Peyer's patch (tissue), 4 donors: ENCODE measurements around the gene PCDHGA10.

Source experiments
- CTCF ChIP-seq, 6 experiments: fragments of 450-650 bp in 4 of 6; fragments of 200-600 bp in 2 of 6; sonication (generic) in 1 of 6; IDR thresholded peaks; one replicate each; pipeline ENCODE4 v1.5.1; 2017 to 2019; ENCODE audit warnings: antibody characterized with exemption in 6 of 6, mild to moderate bottlenecking in 3 of 6, moderate library complexity in 1 of 6
- POLR2A ChIP-seq, 2 donors: fragments of 450-650 bp; IDR thresholded peaks; one replicate each; pipeline ENCODE4 v1.5.1; 2017; ENCODE audit warnings: antibody characterized with exemption in 2 of 2, mild to moderate bottlenecking in 2 of 2, moderate library complexity in 2 of 2

GRCh38 chr5:141366016-141366896, 46.5 kb upstream of the PCDHGA10 start:
- TF ChIP-seq CTCF (IDR thresholded peaks at IDR 0.05) = no peak
- TF ChIP-seq POLR2A (IDR thresholded peaks at IDR 0.05) = no peak
